Measurements from ENCODE around the gene RNF10.

Gene RNF10

GRCh38 chr12:120620624-120621023 lies 86.5 kb downstream of the RNF10 start:
- TF ChIP-seq FOXP2 (optimal IDR thresholded peaks at IDR 0.05; ENCODE audit: borderline replicate concordance, extremely low read depth, extremely low read length, insufficient read depth) (no peak), REST (IDR thresholded peaks at IDR 0.05; ENCODE audit: insufficient read depth in 1 of 2, low read depth in 2 of 2, low read length in 2 of 2) (no peak), POLR2AphosphoS5 (IDR thresholded peaks at IDR 0.05; ENCODE audit: low read depth, low read length) (no peak), SIN3A (IDR thresholded peaks at IDR 0.05; ENCODE audit: borderline replicate concordance, insufficient read depth, low read length) (no peak), TAF1 (IDR thresholded peaks at IDR 0.05; ENCODE audit: borderline replicate concordance, insufficient read depth, low read length) (no peak)

- no peak for TF ChIP-seq POLR2AphosphoS5 (IDR thresholded peaks at IDR 0.05; ENCODE audit: low read depth, low read length)
- no peak for TF ChIP-seq FOXP2 (optimal IDR thresholded peaks at IDR 0.05; ENCODE audit: borderline replicate concordance, extremely low read depth, extremely low read length, insufficient read depth)
- no peak for TF ChIP-seq SIN3A (IDR thresholded peaks at IDR 0.05; ENCODE audit: borderline replicate concordance, insufficient read depth, low read length)
- no peak for TF ChIP-seq TAF1 (IDR thresholded peaks at IDR 0.05; ENCODE audit: borderline replicate concordance, insufficient read depth, low read length)
- TF ChIP-seq REST (IDR thresholded peaks at IDR 0.05; ENCODE audit: insufficient read depth in 1 of 2, low read depth in 2 of 2, low read length in 2 of 2), result no peak
These were observed 91.6 kb downstream of the RNF10 start for GRCh38 chr12:120625557-120626419.
